ENCODE measurements around the gene BRAF. TPM values are rescaled to one million over a fixed set of nuclear protein-coding genes. Genes with fewer than 3 reads are reported as not detected.
A peak's percentile ranks its signal among the peaks of the same experiment; 100 is the strongest.

BRAF gene
- total RNA-seq, 8 experiments from 2014 or later: 19.4 to 43.5 (median 31.4) TPM

DNA sequence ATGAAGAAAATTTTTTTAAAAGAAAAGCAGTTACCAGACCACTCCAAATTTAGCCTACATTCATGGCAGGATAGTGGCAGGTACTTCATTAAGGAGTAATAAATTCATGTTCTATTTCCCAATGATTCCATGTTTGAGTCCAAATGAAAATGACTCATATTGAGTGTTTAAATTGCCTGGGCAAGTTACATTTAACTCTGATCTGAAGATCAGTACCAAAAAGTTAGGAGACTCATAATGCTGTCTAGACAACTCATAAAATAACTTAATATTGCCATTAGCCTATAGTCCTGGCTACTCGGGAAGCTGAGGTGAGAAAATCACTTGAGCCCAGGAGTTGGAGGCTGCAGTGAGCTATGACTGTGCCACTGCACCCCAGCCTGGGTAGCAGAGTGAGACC, 13.0 kb downstream of the BRAF start:
- in situ Hi-C loops (cut with MboI; ENCODE audit: low pct_unique_long_range_greater_than_20kb in 2 of 9, low sequenced_read_pairs in 9 of 9, unreplicated experiment in 9 of 9): no loop called here
- Histone ChIP-seq H3K27ac (no peak overlapping the region), H3K4me1 (replicated peaks in 1 of 2) (peaks cover 0 to 4% of the 10 kb centered on the region in 2 donors), H3K4me3 (no peak overlapping the region)
- ATAC-seq (replicated peaks in 6 of 8): no peak
- WGBS, 10 experiments: 40 to 100% (median 80%) methylated on average over 1 of the region's 1 CpG; no CpG with 5 or more reads in 5 of the 10 experiments

DNA sequence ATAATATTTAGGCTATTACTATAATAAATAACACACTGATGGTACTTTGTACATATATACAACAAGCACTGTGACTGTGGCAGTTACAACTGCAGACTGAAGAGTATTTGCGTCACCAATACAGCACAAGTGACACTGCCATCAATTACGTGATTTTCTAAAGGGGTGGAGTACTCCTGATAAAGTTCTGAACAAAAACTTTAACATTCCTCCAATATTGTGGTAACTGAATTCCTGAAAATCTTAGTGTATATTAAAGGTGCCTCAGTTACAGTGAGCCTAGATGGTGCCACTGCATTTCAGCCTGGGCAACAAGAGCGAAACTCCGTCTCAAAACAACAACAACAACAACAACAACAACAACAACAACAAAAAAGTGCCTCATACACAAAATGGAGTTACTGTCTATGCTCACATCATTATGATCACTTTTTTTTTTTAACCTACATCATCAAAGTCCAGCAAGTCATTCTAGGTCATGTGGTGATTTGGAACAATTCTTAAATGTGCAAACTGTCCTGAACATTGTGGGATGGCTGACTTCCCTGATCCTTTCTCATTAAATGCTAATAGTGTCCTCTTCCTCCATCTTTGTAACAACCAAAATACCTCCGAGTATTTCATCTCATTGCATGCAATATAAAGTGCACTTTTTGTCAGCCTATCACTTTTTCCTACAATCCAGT, 15.1 kb downstream of the BRAF start:
- Histone ChIP-seq H3K4me1 (replicated peaks in 1 of 2) (peaks cover 0 to 4% of the 10 kb centered on the region in 2 donors), H3K4me3 (no peak overlapping the region), H3K27ac (no peak overlapping the region)
- in situ Hi-C loops (cut with MboI; ENCODE audit: low pct_unique_long_range_greater_than_20kb in 2 of 9, low sequenced_read_pairs in 9 of 9, unreplicated experiment in 9 of 9): no loop called here
- WGBS, 10 experiments: 71 to 100% (median 96%) methylated on average over 1 to 5 of the region's 5 CpGs
- no peak for ATAC-seq (replicated peaks in 6 of 8)

DNA sequence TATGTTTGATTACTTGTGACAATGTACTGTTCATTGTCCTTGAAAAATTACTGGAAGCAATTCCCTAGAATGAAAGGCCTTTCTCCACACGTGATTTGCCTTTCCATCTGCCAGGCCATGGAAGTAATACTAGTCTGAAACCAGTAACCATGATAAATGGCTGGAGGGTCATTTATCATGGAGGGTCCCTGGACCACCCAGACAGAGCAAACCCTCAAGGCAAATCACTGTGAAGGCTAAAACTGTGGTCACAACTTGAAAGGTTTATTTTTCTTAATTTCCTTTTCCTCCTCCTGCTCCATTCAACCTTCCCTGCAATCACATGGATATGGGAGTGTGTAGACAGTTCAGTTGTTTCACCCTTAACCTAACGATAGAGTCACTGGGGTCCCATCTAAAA, 16.4 kb downstream of the BRAF start:
- H3K4me1 ChIP-seq (replicated peaks in 1 of 2): peaks cover 0 to 4% of the 10 kb centered on the region in 2 donors
- H3K4me3 ChIP-seq: no peak overlapping the region
- in situ Hi-C loops (cut with MboI; ENCODE audit: low pct_unique_long_range_greater_than_20kb in 2 of 9, low sequenced_read_pairs in 9 of 9, unreplicated experiment in 9 of 9): no loop called here
- ATAC-seq (replicated peaks in 6 of 8): no peak
- no peak overlapping the region for H3K27ac ChIP-seq
- 17 to 100% (median 58%) methylated on average over 1 to 2 of the region's 2 CpGs for WGBS, 10 experiments

DNA sequence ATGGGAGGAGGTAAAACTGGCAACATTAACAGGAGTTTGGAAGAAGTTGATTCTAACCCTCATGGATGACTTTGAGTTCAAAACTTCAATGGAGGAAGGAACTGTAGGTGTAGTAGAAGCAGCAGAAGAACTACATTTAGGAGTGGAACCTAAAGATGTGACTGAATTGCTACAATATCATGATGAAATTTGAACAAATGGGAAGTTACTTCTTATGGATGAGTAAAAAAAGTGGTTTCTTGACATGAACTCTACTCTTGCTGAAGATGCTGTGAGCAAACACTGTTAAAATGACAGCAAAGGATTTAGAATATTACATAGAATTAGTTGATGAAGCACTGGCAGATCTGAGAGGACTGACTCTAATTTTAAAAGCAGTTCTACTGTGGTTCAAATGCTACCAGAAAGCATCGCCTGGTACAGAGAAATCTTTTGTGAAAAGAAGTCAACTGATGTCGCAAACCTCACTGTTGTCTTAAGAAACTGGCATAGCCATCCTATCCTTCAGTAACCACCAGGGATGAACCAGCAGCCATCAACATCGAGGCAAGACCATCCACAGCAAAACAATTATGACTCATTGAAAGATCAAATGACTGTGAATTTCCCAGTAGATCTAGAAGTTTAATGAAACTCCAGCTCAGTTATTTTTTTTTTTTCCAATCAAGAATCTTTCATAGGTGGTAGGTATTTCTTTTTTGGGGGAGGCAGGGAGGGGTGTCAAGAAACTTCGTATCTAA, 20.8 kb downstream of the BRAF start:
- in situ Hi-C loops (cut with MboI; ENCODE audit: low pct_unique_long_range_greater_than_20kb in 2 of 9, low sequenced_read_pairs in 9 of 9, unreplicated experiment in 9 of 9): no loop called here
- 57 to 100% (median 96%) methylated on average over 1 to 4 of the region's 4 CpGs for WGBS, 10 experiments
- Histone ChIP-seq H3K4me3 (no peak overlapping the region), H3K27ac (no peak overlapping the region), H3K4me1 (replicated peaks in 1 of 2) (peaks cover 5 to 8% of the 10 kb centered on the region in 2 donors)
- ATAC-seq (replicated peaks in 6 of 8): no peak

DNA sequence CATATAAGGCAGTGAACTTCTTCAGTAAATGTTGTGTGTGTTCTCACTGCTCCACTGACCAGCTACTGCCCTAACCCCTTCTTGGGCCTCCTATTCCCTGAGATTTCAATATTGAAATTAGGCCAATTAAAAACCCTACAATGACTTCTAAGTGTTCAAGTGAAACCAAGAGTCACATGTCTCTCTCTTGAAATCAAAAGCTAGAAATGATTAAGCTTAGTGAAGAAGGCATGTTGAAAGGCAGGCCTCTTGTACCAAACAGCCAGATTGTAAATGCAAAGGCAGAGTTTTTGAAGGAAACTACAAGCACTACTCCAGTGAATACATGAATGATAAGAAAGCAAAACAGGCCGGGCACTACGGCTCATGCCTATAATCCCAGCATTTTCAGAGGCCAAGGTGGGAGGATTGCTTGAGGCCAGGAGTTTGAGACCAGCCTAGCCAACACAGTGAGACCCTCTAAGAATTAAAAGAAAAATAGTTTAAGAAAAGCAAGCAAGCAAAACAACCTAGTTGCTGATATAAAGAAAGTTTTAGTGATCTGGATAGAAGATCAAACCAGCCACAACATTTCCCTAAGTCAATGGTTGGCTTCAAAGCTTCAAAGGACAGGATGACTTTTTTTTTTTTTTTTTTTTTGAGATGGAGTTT, 22.3 kb downstream of the BRAF start:
- Histone ChIP-seq H3K4me3 (no peak overlapping the region), H3K27ac (no peak overlapping the region), H3K4me1 (replicated peaks in 1 of 2) (peaks cover 5 to 6% of the 10 kb centered on the region in 2 donors)
- 60 to 100% (median 88%) methylated on average over 1 to 2 of the region's 2 CpGs; no CpG with 5 or more reads in 4 of the 10 experiments for WGBS, 10 experiments
- in situ Hi-C loops (cut with MboI; ENCODE audit: low pct_unique_long_range_greater_than_20kb in 2 of 9, low sequenced_read_pairs in 9 of 9, unreplicated experiment in 9 of 9): no loop called here
- no peak for ATAC-seq (replicated peaks in 6 of 8)

DNA sequence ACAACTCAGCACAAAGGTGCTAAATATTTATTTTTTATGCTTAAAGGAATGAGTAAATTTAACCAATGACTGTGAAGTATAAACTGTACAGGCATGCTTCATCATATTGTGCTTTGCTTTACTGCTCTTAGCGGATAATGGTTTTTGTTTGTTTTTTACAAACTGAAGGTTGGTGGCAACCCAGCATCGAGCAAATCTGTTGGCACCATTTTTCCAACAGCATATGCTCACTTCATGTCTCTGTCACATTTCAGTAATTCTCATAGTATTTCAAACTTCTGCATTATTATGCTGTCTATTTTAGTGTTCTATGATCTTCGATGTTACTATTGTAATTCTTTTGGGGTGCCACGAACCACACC, 22.8 kb downstream of the BRAF start:
- in situ Hi-C loops (cut with MboI; ENCODE audit: low pct_unique_long_range_greater_than_20kb in 2 of 9, low sequenced_read_pairs in 9 of 9, unreplicated experiment in 9 of 9): no loop called here

DNA sequence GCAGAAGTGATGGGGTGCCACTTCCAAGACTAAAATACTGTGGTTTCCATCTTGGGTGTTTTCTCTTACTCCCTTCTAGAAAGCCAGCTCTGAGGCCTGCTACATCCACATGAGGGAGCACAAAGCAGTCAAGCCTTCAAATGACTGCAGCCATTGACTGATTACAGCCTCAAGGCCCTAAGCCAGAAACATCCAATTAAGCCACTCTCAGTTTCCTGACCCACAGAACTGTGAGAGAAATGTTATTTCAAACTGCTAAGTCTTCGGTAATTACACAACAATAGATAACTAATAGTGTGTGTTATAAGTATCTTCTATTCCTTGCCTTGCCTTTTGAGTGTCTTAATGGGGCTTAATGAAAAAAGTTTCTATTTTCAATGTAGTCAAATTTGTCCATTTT, 24.8 kb downstream of the BRAF start:
- WGBS, 10 experiments: 33 to 100% (median 67%) methylated on average over 1 of the region's 1 CpG; no CpG with 5 or more reads in 3 of the 10 experiments
- Histone ChIP-seq H3K27ac (no peak overlapping the region), H3K4me3 (no peak overlapping the region), H3K4me1 (replicated peaks in 1 of 2) (peaks cover 5 to 6% of the 10 kb centered on the region in 2 donors)
- peak in 3 of 8 experiments; percentile 24 to 88 (median 46) for ATAC-seq (replicated peaks in 6 of 8)
- in situ Hi-C loops (cut with MboI; ENCODE audit: low pct_unique_long_range_greater_than_20kb in 2 of 9, low sequenced_read_pairs in 9 of 9, unreplicated experiment in 9 of 9): no loop called here

More for the DNA sequence above, 22.8 kb downstream of the BRAF start:
- Histone ChIP-seq H3K27ac (no peak overlapping the region), H3K4me1 (replicated peaks in 1 of 2) (peaks cover 5 to 6% of the 10 kb centered on the region in 2 donors), H3K4me3 (no peak overlapping the region)
- WGBS, 10 experiments: 40 to 100% (median 94%) methylated on average over 1 to 4 of the region's 4 CpGs; no CpG with 5 or more reads in 2 of the 10 experiments
- no peak for ATAC-seq (replicated peaks in 6 of 8)

DNA sequence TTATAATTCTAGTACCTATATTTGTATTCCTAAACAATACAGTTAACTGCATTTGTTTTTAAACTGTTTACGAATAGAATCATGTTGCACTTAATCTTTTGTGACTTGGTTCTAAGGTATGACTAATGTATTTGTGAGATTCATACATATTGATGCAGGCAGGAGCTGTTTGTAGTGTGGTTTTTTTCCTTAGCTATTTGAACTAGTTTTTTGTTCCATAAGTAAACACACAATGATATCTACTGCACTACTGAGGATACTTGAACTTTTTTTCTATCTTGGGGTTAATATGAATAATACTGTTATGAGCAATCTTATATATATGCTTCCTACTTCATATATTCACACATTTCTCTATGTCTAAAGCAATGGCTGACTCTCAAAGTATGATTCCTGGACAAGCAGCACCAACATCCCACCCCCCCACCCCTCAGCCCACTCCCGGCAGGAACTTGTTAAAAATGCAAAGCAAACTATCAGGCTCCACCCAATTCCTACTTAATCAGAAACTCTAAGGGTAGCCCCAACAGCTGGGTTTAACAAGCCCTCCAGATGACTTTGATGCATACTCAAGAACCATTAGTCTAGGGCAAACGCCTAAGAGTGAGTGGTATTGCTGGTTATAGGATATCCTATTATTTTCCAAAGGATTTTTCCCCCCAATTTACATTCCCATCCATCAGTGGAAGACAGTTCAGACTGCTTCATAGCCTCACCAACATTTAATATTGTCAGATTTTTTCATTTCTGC, 25.8 kb downstream of the BRAF start:
- peak in 3 of 8 experiments; percentile 55 to 82 (median 76) for ATAC-seq (replicated peaks in 6 of 8)
- Histone ChIP-seq H3K4me3 (no peak overlapping the region), H3K4me1 (replicated peaks in 1 of 2) (peaks cover 5 to 6% of the 10 kb centered on the region in 2 donors), H3K27ac (no peak overlapping the region)
- WGBS, 10 experiments: 60 to 100% (median 86%) methylated on average over 1 to 2 of the region's 3 CpGs
- in situ Hi-C loops (cut with MboI; ENCODE audit: low pct_unique_long_range_greater_than_20kb in 2 of 9, low sequenced_read_pairs in 9 of 9, unreplicated experiment in 9 of 9): no loop called here

DNA sequence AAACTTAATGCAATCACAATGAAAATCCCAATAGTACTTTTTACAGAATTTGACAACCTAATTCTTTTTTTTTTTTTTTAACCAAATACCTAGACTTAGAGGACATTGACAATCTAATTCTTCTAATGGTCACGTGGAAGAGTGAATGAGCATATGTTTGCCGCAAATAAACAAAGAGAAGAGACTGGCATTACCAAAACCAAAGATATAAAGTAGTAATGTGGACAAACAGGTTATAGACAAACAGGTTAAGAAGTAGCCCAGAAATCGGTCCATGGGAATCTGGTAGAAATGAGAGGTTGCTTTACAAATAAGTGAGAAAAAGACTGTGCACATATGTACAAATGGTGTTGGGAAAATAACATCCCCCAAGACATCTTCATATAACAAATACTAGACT, 27.7 kb downstream of the BRAF start:
- Histone ChIP-seq H3K4me3 (no peak overlapping the region), H3K4me1 (replicated peaks in 1 of 2) (peaks cover 5 to 6% of the 10 kb centered on the region in 2 donors), H3K27ac (no peak overlapping the region)
- ATAC-seq (replicated peaks in 6 of 8): no peak
- WGBS, 10 experiments: 67 to 100% (median 92%) methylated on average over 1 to 3 of the region's 3 CpGs
- in situ Hi-C loops (cut with MboI; ENCODE audit: low pct_unique_long_range_greater_than_20kb in 2 of 9, low sequenced_read_pairs in 9 of 9, unreplicated experiment in 9 of 9): no loop called here

DNA sequence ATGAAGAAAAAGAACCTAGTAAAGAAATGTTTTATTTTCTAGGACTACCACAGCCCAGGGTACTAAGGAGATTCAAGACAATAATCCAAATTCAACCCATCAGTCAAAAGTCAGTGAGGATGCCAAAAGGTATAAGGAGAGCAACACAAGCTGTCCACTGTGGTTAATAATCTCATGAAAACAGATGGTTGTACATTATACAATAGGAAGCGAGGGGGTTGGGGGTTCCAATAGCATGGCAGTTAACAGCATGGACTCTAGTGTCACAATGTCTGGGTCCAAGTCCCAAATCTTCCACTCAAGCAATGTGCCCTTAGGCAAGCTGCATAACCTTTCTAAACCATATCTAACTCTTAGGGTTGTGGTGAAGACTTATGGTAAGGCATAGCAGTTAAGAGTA, 35.1 kb downstream of the BRAF start:
- in situ Hi-C loops (cut with MboI; ENCODE audit: low pct_unique_long_range_greater_than_20kb in 2 of 9, low sequenced_read_pairs in 9 of 9, unreplicated experiment in 9 of 9): no loop called here
- H3K4me3 ChIP-seq: no peak overlapping the region
- no peak overlapping the region for H3K27ac ChIP-seq
- 86 to 100% (median 100%) methylated on average over 1 of the region's 1 CpG; no CpG with 5 or more reads in 3 of the 10 experiments for WGBS, 10 experiments
- no peak for ATAC-seq (replicated peaks in 6 of 8)
- no peaks in the 10 kb centered on the region for H3K4me1 ChIP-seq (replicated peaks in 1 of 2)

DNA sequence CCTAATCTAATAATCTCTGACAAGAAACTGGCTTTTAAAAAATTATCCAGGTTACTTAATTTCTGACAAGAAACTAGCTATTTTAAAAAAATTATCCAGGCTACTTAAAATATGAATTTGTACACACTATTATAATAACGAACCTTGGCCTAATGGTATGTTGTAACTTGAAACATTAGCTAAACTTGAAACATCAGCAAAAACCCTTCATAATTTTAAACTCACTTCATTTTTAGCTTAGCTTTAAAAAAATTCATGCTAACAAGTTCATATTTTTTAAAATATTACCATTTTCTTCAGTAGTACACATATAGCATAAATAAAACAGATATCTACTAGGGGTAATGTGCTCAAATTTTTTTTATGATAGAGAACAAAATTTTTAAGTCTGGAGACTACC, 35.6 kb downstream of the BRAF start:
- ATAC-seq (replicated peaks in 6 of 8): no peak
- Histone ChIP-seq H3K27ac (no peak overlapping the region), H3K4me3 (no peak overlapping the region), H3K4me1 (replicated peaks in 1 of 2) (no peaks in the 10 kb centered on the region)
- in situ Hi-C loops (cut with MboI; ENCODE audit: low pct_unique_long_range_greater_than_20kb in 2 of 9, low sequenced_read_pairs in 9 of 9, unreplicated experiment in 9 of 9): no loop called here
- 0 to 100% (median 100%) methylated on average over 1 of the region's 1 CpG; no CpG with 5 or more reads in 2 of the 10 experiments for WGBS, 10 experiments

DNA sequence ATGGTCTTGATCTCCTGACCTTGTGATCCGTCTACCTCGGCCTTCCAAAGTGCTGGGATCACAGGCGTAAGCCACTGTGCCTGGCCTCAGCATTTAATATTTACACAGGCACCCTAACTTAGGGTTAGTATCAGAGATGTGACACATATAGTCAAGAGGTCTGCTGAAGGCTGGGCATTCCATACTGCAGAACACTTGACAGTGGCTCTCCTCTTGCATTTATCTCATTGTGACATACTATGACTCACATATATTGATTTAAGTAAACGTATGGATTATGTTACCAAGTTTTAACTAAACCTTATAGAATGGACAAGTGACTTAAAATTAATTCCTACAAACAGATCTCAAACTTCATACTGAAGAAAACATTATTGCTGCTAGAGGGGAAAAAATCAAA, 36.6 kb downstream of the BRAF start:
- in situ Hi-C loops (cut with MboI; ENCODE audit: low pct_unique_long_range_greater_than_20kb in 2 of 9, low sequenced_read_pairs in 9 of 9, unreplicated experiment in 9 of 9): no loop called here
- WGBS, 10 experiments: 93 to 100% (median 99%) methylated on average over 1 to 4 of the region's 4 CpGs; no CpG with 5 or more reads in 6 of the 10 experiments
- no peak for ATAC-seq (replicated peaks in 6 of 8)
- H3K27ac ChIP-seq: no peak overlapping the region
- H3K4me1 ChIP-seq (replicated peaks in 1 of 2): no peaks in the 10 kb centered on the region
- no peak overlapping the region for H3K4me3 ChIP-seq

Measured in motor neuron (in vitro differentiated cells).